Lower leg skin (tissue), 4 donors: ENCODE results near the gene SLFN14. TPM values are rescaled to one million over a fixed set of nuclear protein-coding genes. Genes with fewer than 3 reads are reported as not detected.

Source experiments
- DNase-seq, 2 donors: peaks; one replicate each; pipeline ENCODE4 v3.0.0-alpha.2; 2019; ENCODE audit warnings: low spot score in 2 of 2
- H3K4me3 ChIP-seq: fragments of 200-600 bp; sonication (generic); 2 replicates; pipeline ENCODE4 v1.5.1; 2017; ENCODE audit warnings: mild to moderate bottlenecking, low read depth; ENCODE audit not compliant: poor library complexity, severe bottlenecking
- POLR2A ChIP-seq, 2 donors: fragments of 450-650 bp; IDR thresholded peaks; one replicate each; pipeline ENCODE4 v1.6.1; 2016 to 2017; ENCODE audit warnings: antibody characterized with exemption in 2 of 2, mild to moderate bottlenecking in 1 of 2, moderate library complexity in 1 of 2
- WGBS, 2 donors: methylation state at CpG; one replicate each; pipeline ENCODE4 v1.1.5; 2018; 5-methylcytosine and 5-hydroxymethylcytosine counted together
- intact Hi-C: fragments of 100-400 bp; cut with DNase I; formaldehyde crosslinking; loops from one replicate; pipeline ENCODE4 v1.15.0; 2023; ENCODE audit warnings: low total_unique reads
- total RNA-seq, 4 donors: library from RNA; depleted of rRNA; stranded (reverse); fragments of >200 nt; gene quantifications; one replicate each; pipeline ENCODE4 v1.1.0, GENCODE V29; 2016
- TF ChIP-seq, protein P1 (sequence below), 3 donors: fragments of 450-650 bp; IDR thresholded peaks; one replicate each; pipeline ENCODE4 v1.5.1; 2016; ENCODE audit warnings: antibody characterized with exemption in 3 of 3, mild to moderate bottlenecking in 3 of 3, moderate library complexity in 2 of 3

The SLFN14 gene
- total RNA-seq: not detected

DNA sequence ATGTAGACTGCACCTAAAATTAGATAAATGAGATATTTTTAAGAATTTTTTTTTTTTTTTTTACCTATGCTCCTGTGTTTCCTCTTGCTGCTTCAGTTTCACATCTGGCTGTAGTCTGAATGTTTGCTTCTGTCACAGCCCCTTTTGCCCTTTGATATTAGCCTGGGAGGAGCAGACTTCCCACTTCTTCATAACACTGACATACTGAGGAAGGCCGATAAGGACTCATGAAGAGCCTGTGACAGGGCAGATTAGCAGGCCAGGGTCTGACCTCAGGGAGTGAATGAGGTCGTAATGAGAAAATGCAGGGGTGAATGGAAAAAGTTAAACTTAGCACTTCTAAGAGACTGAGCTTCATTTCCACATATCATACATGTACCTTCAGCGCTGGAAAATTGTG lies at the start of gene SLFN14:
Gene SLFN14 (minus strand): TSS at position 117 of the 400 bp plus-strand sequence. CDS start 2,757 bp downstream, outside the sequence.
- intact Hi-C loops: no loop called here
- WGBS, 2 donors: 67 to 68% methylated on average over 3 of the region's 3 CpGs
- no peak for TF ChIP-seq POLR2A (IDR thresholded peaks at IDR 0.05)
- TF ChIP-seq, protein P1, sequence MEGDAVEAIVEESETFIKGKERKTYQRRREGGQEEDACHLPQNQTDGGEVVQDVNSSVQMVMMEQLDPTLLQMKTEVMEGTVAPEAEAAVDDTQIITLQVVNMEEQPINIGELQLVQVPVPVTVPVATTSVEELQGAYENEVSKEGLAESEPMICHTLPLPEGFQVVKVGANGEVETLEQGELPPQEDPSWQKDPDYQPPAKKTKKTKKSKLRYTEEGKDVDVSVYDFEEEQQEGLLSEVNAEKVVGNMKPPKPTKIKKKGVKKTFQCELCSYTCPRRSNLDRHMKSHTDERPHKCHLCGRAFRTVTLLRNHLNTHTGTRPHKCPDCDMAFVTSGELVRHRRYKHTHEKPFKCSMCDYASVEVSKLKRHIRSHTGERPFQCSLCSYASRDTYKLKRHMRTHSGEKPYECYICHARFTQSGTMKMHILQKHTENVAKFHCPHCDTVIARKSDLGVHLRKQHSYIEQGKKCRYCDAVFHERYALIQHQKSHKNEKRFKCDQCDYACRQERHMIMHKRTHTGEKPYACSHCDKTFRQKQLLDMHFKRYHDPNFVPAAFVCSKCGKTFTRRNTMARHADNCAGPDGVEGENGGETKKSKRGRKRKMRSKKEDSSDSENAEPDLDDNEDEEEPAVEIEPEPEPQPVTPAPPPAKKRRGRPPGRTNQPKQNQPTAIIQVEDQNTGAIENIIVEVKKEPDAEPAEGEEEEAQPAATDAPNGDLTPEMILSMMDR (IDR thresholded peaks at IDR 0.05): no peak

GRCh38 chr17:35609831-35610230 lies 49.2 kb upstream of the SLFN14 start:
- no peak for DNase-seq
- TF ChIP-seq POLR2A (IDR thresholded peaks at IDR 0.05): no peak
- TF ChIP-seq, protein P1 (IDR thresholded peaks at IDR 0.05): no peak
- no peak overlapping the region for H3K4me3 ChIP-seq
- intact Hi-C loops: loop anchor here (5.0 kb wide), 1 partner anchor 137 kb away; no protein-coding TSS in a partner anchor
- 82 to 93% methylated on average over 4 of the region's 4 CpGs for WGBS, 2 donors

More for the DNA sequence above, at the start of gene SLFN14:
- no peak for DNase-seq
- no peak within 1 kb of the TSS for H3K4me3 ChIP-seq

DNA sequence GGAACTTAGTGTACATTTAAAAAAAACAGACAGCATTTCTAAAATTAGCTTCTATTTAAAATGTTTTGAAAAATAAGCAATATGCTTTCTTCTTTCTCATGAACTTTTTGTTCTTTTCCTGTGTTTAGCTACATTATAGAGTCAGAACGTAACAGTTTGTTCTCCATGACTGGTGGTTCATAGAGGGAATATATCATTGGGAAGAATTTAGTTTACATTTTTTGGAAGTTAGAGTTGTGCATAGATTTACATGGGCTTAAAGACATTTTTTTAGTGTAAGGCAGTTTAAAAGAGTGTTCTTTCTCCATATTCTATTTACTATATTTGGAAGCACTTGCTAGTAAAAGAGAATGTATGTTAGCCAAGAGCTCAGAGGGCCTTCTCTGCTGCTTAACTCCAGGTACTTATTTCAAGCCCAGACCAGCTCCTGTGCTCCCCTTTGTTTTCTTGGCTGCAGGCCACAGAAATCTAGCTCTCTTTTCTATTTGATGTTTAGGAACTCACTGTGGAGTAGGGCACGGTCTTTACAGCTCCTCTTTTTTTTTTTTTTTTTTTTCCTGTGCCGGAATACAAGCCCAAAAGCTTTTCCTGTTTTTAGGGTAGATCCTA lies 46.7 kb upstream of the SLFN14 start:
- intact Hi-C loops: no loop called here
- TF ChIP-seq, protein P1 (IDR thresholded peaks at IDR 0.05): no peak
- no peak for TF ChIP-seq POLR2A (IDR thresholded peaks at IDR 0.05)
- no peak for DNase-seq
- no peak overlapping the region for H3K4me3 ChIP-seq
- 65 to 83% methylated on average over 3 of the region's 3 CpGs for WGBS, 2 donors

GRCh38 chr17:35605678-35606077 lies 45.1 kb upstream of the SLFN14 start:
- no peak for DNase-seq
- no peak overlapping the region for H3K4me3 ChIP-seq
- TF ChIP-seq, protein P1 (IDR thresholded peaks at IDR 0.05): no peak
- TF ChIP-seq POLR2A (IDR thresholded peaks at IDR 0.05): no peak
- 75 to 90% methylated on average over 2 of the region's 2 CpGs for WGBS, 2 donors
- intact Hi-C loops: no loop called here

GRCh38 chr17:35603674-35604073 lies 43.1 kb upstream of the SLFN14 start:
- 86 to 90% methylated on average over 7 of the region's 7 CpGs for WGBS, 2 donors
- H3K4me3 ChIP-seq: no peak overlapping the region
- DNase-seq: no peak
- TF ChIP-seq, protein P1 (IDR thresholded peaks at IDR 0.05): no peak
- no peak for TF ChIP-seq POLR2A (IDR thresholded peaks at IDR 0.05)
- intact Hi-C loops: no loop called here

- intact Hi-C loops: no loop called here
- WGBS, 2 donors: 73 to 78% methylated on average over 5 of the region's 5 CpGs
- no peak overlapping the region for H3K4me3 ChIP-seq
- no peak for DNase-seq
- TF ChIP-seq, protein P1 (IDR thresholded peaks at IDR 0.05): no peak
- TF ChIP-seq POLR2A (IDR thresholded peaks at IDR 0.05): no peak
These were observed 37.0 kb upstream of the SLFN14 start for GRCh38 chr17:35597604-35598003.
